NCI-H510A (cell line): ENCODE results near the gene MIB1.
A peak's percentile ranks its signal among the peaks of the same experiment; 100 is the strongest.
"Not testable (repeated sequence)": the region's sequence is repeated elsewhere in the genome, so short reads cannot be mapped to it uniquely, and the experiment has no call there.

ENCODE experiments used
- DNase-seq: peaks from one replicate; lab custom pipeline; 2025; lab: John Stamatoyannopoulos, UW

The MIB1 gene

GRCh38 chr18:21740538-21741311 is at the start of gene MIB1:
Gene MIB1 (plus strand): TSS chr18:21740792. CDS start chr18:21741584, 792 bp downstream.
- DNase-seq, result peak; percentile 86

- no peak for DNase-seq
Observed at GRCh38 chr18:21693322-21693721, 47.3 kb upstream of the MIB1 start.

GRCh38 chr18:21700528-21701075 is 40.0 kb upstream of the MIB1 start:
- DNase-seq, result no peak

GRCh38 chr18:21701621-21702020 is 39.0 kb upstream of the MIB1 start:
- DNase-seq, result no peak

- no peak for DNase-seq
Observed at GRCh38 chr18:21702602-21703001, 38.0 kb upstream of the MIB1 start.

GRCh38 chr18:21703241-21703820 is 37.3 kb upstream of the MIB1 start:
- DNase-seq, result no peak

GRCh38 chr18:21704603-21705364 is 35.8 kb upstream of the MIB1 start, which contains the start of gene ABHD3:
Gene ABHD3 (minus strand): TSS chr18:21704774. CDS start chr18:21704665, 109 bp downstream.
- peak; percentile 91 for DNase-seq

- no peak for DNase-seq
Observed at GRCh38 chr18:21706386-21706865, 34.2 kb upstream of the MIB1 start.

GRCh38 chr18:21707130-21707529 is 33.5 kb upstream of the MIB1 start:
- not testable (repeated sequence) for DNase-seq

- no peak for DNase-seq
Observed at GRCh38 chr18:21714474-21714873, 26.1 kb upstream of the MIB1 start.

GRCh38 chr18:21722687-21723086 is 17.9 kb upstream of the MIB1 start:
- no peak for DNase-seq

- no peak for DNase-seq
Observed at GRCh38 chr18:21725201-21725600, 15.4 kb upstream of the MIB1 start.

- DNase-seq, result no peak
Observed at GRCh38 chr18:21727702-21728101, 12.9 kb upstream of the MIB1 start.

- DNase-seq, result no peak
Observed at GRCh38 chr18:21733011-21733410, 7.6 kb upstream of the MIB1 start.

GRCh38 chr18:21735452-21736015 is 5.1 kb upstream of the MIB1 start:
- DNase-seq, result peak; percentile 56

- DNase-seq, result not testable (repeated sequence)
Observed at GRCh38 chr18:21736926-21737325, 3.7 kb upstream of the MIB1 start.

- no peak for DNase-seq
Observed at GRCh38 chr18:21739604-21740537, 721 bp upstream of the MIB1 start.

- DNase-seq, result no peak
Observed at GRCh38 chr18:21741312-21741561, 645 bp downstream of the MIB1 start.

GRCh38 chr18:21741562-21742314 is 1.1 kb downstream of the MIB1 start:
- DNase-seq, result no peak

GRCh38 chr18:21742315-21742687 is 1.7 kb downstream of the MIB1 start:
- DNase-seq, result no peak
